Inflammatory macrophage treated with lipopolysaccharide for 4 hours (primary cell): ENCODE measurements around the gene PCBD1.

ENCODE experiments used
- DNase-seq: peaks from one replicate; pipeline ENCODE4 v3.0.0-alpha.2; 2020

The PCBD1 gene

GRCh38 chr10:70917226-70917625 is 28.9 kb upstream of the PCBD1 start:
- no peak for DNase-seq

GRCh38 chr10:70916241-70916640 is 27.9 kb upstream of the PCBD1 start:
- no peak for DNase-seq

- no peak for DNase-seq
Measured at GRCh38 chr10:70915806-70916205, 27.4 kb upstream of the PCBD1 start.

DNA sequence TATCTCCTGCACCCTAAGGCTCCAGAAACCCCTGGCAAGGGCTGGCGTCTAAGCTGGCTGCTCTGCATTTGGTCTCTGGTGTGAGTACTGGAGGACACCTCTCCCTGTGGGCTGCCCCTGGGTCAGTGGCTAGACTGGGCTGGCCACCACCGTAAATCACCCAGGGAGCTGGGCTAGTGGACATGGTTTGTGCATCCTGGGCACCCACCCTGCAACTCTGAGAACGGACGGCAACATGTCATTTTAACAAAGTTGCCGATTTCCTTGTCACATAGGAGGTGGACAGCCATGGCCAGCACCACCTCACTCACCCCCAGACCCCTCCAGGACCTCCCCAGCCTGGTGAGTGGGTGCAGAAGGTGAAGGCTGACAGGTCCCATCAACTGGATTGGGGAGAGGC is 26.8 kb upstream of the PCBD1 start:
- DNase-seq, result no peak

GRCh38 chr10:70914316-70914864 is 26.0 kb upstream of the PCBD1 start:
- no peak for DNase-seq

DNA sequence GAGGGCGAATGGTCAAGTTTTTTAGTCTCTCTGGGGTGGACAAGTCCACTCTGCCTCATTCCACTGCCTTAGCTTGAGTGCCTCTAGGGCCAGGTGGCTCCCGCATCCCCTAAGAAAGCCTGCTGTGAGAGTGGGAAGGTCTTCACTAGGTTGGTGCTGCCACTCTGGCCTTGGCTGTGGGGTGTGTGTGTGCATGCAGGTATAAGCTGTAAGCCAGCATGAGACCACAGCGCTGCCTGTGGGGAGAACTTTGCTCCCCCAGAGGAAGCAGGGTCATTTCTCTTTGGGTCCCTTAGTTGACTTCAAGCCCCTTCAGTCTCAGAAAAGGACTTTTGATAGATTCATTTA is 25.5 kb upstream of the PCBD1 start:
- no peak for DNase-seq

GRCh38 chr10:70913191-70913892 is 25.0 kb upstream of the PCBD1 start:
- no peak for DNase-seq

DNA sequence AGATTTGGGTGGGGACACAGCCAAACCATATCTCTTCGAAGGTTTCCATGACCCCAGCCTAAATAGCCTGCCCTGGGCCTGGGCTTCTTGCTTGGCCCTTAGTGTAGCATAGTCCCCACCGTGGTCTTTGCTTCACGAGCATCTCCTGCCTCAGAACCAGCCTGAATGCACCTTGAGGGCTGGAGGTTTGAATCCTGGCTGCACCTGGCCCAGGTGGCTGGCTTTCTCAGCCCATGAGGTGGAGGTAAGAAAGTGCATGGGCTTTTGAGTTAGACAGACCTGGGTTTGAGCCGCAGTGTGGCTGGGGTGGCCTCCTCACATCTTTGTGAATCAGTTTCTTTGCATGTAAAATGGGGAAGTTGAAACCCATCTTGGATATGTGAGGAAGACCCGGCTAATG is 24.2 kb upstream of the PCBD1 start:
- no peak for DNase-seq

DNA sequence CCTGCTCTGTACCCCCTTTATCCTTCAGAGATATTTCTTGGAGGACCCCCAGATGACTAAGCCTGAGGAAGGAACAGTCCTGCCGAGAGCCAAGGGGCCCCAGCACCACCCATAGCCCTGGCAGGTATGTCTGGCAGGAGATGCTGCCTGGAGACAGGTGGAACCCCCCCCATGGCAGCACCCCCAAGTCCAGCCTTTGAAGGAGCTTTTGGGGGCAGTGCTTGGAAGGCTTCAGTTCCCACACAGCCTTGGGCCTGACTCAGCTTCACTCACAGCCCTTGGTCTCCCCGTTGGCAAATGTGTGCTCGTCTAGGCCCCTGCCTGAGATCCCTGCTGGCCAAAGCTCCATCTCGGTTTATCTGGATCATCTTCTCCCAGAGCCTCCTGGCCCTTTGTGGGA is 23.0 kb upstream of the PCBD1 start:
- no peak for DNase-seq

DNA sequence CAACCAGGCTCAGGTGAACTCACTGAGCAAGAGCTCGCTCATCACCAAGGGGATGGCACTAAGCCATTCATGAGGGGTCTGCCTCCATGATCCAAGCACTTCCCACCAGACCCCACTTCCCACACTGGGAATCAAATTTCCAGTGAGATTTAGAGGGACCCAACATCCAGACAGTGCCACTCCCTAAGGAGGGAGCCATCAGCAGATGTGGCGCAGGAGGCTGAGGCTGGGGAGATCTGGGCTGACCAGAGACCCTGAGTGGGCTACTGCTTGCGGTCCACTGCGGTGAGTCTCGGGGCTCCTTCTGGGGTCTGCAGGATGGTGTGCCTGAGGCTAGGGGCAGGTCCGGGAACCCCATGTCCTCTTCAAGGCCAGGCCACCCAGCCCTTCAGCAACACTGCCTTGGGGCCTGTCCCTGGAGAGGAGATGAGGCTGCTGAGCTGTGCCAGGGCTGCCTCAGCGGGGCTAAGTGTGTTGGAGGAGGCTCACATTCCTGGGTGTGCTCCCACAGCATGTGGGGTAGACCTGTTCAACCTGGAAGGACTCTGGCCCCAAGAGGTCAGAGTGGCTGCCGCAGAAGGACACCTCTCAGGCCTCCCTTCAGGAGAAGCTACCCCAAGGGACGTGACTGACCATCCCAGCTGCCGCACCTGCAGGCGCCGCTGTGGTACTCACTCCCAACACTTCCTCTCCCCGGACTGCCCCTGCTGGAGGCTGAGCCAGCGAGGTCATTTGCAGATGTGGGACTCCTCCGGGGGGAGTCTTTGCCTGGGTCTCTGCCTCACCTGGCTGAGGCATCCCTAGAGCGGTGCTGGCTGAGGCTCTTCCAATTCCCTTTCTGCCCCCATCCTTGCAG is 22.3 kb upstream of the PCBD1 start:
- DNase-seq, result no peak

DNA sequence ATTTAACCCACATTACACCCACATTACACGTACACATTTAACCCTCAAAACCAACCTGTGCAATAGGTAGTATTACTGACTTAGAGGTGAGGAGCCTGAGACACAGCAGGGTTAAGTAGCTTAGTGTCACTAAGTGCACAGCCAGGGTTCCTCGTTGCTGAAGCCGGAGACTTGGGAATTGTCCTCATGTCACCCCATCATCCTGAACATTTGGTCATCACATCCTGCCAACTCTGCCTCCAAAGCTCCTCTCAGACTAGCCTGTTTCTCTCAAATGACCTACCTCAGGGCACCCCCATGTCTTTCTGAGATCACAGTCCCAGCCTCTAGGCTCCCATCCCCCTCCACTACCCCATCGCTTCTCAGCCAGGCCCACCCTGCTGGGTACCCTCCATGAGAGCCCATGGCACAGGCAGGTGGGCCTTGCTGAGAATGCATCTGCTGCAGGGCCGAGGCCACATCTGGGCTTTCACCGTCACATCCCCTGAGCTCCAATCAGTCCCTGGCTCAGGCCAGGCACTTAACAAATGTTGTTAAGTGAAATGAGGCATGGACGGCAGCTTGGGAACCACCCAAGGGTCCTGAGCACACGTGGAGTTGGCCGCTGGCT is 21.1 kb upstream of the PCBD1 start:
- no peak for DNase-seq

DNA sequence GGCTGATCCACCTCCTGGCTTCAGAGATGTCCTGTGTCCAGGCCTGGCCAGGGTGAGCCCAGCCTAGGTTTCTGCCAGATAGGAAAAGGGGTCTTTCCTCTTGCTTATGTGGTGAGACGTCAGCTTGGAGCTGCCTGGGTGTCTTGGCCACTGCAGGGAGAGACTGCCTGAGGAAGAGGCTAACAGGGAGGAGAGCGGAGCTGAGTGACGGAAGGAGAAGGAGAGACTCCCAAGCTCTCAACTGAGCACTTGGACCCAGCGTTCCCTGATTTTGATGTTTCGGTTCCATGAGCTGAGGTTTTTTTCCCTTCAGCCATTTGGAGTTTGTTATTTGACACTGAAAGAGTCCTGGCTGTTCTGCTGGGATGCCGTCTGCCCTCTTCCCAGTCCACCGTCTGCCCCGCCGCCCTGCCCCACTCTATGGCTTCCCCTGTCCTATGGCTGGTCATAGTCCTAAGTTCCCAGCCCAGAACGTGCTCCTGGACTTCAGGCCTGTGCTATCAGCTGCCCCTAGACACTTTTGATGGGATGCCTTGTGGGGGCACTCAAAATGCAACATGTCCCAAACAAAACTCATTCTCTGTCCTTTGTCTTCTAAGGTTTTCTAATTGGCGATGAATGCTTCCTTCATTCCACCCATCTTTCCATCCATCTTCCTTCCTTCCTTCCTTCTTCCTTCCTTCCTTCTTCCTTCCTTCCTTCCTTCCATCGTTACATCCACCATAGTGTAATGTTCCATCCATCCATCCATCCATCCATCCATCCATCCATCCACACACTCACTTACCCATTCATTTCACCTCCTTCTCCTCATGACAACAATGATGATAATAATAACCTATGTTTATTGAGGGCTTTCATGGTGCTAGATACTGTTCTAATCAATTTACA is 20.3 kb upstream of the PCBD1 start:
- DNase-seq, result no peak

DNA sequence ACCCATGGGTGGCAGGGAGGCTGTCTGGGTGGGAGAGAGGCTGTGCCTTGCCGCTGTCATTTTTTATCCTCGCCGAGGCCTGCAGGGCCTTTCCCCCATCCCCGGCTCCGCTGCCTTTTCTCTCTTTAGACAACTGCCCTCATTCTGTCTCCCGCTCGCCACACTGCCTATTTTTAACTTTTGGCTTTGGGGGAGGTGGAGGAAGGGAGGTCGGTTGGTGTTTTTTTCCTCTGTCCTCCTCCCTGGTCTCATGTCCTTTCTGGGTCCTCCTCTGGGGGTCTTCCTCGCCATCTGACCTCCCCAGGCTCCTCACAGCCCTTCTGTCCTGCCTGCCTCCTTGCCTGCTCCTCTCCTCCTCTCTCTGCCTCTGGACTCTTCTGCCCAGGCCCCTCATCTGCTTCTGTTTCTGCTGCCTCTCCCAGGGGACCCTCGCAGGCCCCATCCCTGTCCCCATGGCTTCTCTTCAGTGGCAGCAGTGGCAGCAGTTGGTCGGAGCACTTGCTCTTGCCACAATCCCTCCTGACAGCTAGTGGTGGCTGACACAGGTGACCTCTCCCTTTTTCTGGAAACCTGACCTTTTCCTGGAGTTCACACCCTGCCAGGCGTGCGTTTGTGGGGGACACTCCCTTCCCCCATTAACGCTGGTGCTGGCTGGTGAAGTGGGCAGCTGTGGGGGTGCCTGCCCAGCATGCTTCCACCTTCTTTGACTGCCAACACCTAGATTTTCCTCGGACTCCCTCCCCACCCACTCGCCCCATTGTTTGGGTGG is 19.5 kb upstream of the PCBD1 start:
- no peak for DNase-seq

GRCh38 chr10:70906953-70907636 is 18.7 kb upstream of the PCBD1 start:
- no peak for DNase-seq

DNA sequence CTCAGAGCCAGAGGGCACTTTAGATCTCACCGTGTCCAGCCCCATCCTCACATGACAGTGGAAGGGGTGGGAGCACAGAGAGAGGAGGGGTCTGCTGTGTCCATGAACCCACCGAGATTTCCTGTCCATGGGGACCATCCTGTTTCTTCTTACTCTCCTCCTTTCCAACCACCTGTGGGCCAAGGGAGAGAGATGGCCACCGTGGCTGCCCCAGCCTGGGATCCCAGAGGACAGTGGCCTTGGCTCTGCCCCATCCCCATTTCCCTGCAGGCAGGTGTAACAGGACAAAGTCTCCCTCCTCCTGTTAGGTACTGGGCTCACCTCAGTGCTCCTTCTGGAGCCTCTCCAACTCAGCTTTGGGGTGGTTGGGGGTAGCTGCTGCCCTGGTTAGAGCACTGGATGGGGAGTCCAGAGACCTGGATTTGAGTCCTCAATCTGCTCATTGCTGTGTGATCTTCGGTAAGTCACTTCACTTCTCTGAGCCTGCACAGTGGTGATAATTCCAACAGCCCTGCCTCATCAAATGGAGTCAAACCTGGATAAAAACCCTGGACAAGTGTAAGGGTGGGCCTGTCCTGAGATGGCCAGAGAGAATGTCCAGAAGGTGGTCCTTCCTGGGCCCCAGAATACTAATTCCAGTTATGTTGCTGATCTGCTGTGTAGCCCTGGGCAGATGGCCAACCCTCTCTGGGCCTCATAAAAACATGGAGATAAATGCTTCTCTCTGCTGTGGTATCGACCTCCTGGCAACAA is 17.8 kb upstream of the PCBD1 start:
- DNase-seq, result no peak

DNA sequence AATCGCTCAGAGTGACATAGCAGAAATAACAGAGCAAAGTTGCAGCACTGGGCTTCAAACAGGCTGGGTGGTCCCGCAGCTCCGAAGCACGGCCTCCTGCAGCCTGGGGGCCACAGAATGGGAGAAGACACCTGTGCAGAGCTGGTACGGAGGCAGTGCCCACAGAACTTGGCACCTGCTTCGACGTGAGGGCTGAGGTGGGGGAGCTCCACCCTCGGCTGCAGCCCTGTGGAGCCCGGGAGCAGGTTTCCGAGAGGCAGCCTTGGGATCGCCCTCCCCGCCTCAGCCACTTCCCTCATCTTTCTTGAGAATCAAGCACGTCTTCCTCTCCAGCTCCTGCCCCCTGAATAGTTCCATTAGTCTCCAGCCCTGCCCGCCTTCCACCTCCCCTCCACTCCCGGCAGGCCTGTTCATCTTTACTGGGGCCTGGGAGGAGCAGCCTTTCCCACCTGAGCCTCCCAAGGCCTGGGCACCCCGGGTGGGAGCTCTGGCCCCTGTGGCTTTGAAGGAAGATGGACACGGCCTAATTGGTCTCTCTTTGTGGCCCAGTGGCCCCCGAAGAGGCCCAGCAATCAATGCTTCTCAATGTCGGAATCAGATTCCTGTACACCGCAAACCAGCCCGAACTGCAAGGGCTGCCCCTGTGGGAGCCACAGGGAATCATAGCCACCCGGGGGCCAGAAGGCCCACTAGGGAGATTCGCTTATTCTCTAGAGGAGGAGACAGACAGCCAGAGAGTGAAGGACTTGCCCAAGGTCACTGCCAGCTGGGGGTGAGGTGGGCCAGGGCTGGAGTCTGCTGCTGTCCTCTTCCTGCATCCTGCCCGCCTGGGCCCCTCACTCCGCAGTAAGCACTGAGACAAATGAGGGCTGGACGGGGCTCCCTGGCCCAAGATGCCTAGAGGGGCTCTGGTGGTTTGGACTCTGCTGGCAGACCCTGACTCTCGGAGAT is 17.0 kb upstream of the PCBD1 start:
- no peak for DNase-seq

- peak; percentile 26 for DNase-seq
Measured at GRCh38 chr10:70903262-70903921, 15.0 kb upstream of the PCBD1 start.

- DNase-seq, result no peak
Measured at GRCh38 chr10:70902661-70903261, 14.4 kb upstream of the PCBD1 start.
